Measurements from ENCODE around the gene PWP1. TPM values are rescaled to one million over a fixed set of nuclear protein-coding genes. Genes with fewer than 3 reads are reported as not detected.
"Not testable (repeated sequence)": the region's sequence is repeated elsewhere in the genome, so short reads cannot be mapped to it uniquely, and the experiment has no call there.

The PWP1 gene
- total and polyA plus RNA-seq, 10 of the 15 experiments (the other 5 are each of a cell fraction or from before 2014, with no cell fraction given) = 42.4 to 283 (median 84.6) TPM

DNA sequence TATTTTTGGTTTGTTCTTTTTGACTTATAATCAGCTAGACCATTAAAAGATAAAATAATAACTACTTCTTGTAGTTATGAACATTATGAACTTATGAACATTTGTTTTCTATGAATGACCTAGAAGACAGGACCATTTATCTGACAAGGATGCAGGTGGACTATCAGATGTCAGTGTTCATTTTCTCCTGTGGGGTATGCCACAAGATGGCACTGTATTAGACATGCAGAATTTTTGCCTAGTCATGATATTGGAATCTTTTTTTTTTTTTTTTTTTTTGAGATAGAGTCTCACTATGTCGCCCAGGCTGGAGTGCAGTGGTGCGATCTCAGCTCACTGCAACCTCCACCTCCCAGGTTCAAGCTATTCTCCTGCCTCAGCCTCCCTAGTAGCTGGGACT, 10.2 kb downstream of the PWP1 start:
- H3K4me1 ChIP-seq (ENCODE audit: control insufficient read depth, insufficient read depth, low read length); H4K20me1 ChIP-seq (ENCODE audit: control insufficient read depth, insufficient read depth); H3K27me3 ChIP-seq (replicated peaks in 1 of 2; ENCODE audit: control insufficient read depth in 2 of 2, insufficient read depth in 2 of 2, low read length in 1 of 2); RAD21 ChIA-PET (ENCODE audit: unreplicated experiment); intact Hi-C loops (cut with micrococcal nuclease; ENCODE audit: unreplicated experiment); FAIRE-seq; ATAC-seq; H3K27ac ChIP-seq (ENCODE audit: control insufficient read depth, insufficient read depth); DNase-seq (ENCODE audit: low read depth, low spot score); H3K4me2 ChIP-seq (ENCODE audit: control insufficient read depth, insufficient read depth); H3K79me2 ChIP-seq (ENCODE audit: control insufficient read depth, insufficient read depth, low read length); H2AFZ ChIP-seq (ENCODE audit: control insufficient read depth, low read depth, low read length); BruUV-seq (replicated peaks); H3K9ac ChIP-seq (ENCODE audit: control insufficient read depth, insufficient read depth, low read length); H3K4me3 ChIP-seq: not testable (repeated sequence)
- ChIA-PET POLR2A (interaction anchor here (0.7 kb wide), 1 partner anchor 46 kb away, joined by 4 read pairs; no protein-coding TSS in a partner anchor), SMC1A (ENCODE audit: uncharacterized antibody, unreplicated experiment) (interaction anchor here (1.2 to 2.1 kb wide), 3 partner anchors 11 to 213 kb away, joined by 3 to 9 read pairs (median 3); no protein-coding TSS in a partner anchor), CTCF (interaction anchor here (0.8 to 3.1 kb wide), 12 partner anchors 8 to 191 kb away, joined by 3 to 22 read pairs (median 3); partner anchors contain the start of gene PWP1)
- Histone ChIP-seq H3K9me3 (replicated peaks; ENCODE audit: control insufficient read depth, insufficient read depth, low read length) (peaks cover 12% of the 10 kb centered on the region), H3K36me3 (ENCODE audit: control insufficient read depth in 2 of 2, insufficient read depth in 2 of 2, low read length in 1 of 2) (peaks cover 9 to 50% of the 10 kb centered on the region in 2 experiments)
- WGBS (ENCODE audit: insufficient coverage, insufficient replicate concordance, low lambda C conversion rate, missing lambda C conversion rate) = no CpG with 5 or more reads among the region's 2 CpGs
- in situ Hi-C loops (cut with MboI) = loop anchor here (25.0 kb wide), 1 partner anchor 817 kb away; the partner anchor contains the start of gene FICD
- TF ChIP-seq BACH1 (IDR thresholded peaks at IDR 0.05; ENCODE audit: borderline replicate concordance) = 0 out of 2 replicates have a peak, but pooled peaks have one; percentile 24
- TF ChIP-seq, protein P1, sequence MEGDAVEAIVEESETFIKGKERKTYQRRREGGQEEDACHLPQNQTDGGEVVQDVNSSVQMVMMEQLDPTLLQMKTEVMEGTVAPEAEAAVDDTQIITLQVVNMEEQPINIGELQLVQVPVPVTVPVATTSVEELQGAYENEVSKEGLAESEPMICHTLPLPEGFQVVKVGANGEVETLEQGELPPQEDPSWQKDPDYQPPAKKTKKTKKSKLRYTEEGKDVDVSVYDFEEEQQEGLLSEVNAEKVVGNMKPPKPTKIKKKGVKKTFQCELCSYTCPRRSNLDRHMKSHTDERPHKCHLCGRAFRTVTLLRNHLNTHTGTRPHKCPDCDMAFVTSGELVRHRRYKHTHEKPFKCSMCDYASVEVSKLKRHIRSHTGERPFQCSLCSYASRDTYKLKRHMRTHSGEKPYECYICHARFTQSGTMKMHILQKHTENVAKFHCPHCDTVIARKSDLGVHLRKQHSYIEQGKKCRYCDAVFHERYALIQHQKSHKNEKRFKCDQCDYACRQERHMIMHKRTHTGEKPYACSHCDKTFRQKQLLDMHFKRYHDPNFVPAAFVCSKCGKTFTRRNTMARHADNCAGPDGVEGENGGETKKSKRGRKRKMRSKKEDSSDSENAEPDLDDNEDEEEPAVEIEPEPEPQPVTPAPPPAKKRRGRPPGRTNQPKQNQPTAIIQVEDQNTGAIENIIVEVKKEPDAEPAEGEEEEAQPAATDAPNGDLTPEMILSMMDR (IDR thresholded peaks at IDR 0.05 in 2 of 3, conservative IDR thresholded peaks at IDR 0.05 in 1 of 3; ENCODE audit: control insufficient read depth in 2 of 3, extremely low read depth in 1 of 3, insufficient read depth in 1 of 3, low read depth in 3 of 3, low read length in 3 of 3) = peak in 2 of 3 experiments; percentile 21 to 22; a peak in 3 of 6 replicates
- TF ChIP-seq ZNF384 (IDR thresholded peaks at IDR 0.05; ENCODE audit: borderline replicate concordance, low read depth, low read length) = 0 out of 2 replicates have a peak, but pooled peaks have one; percentile 20

DNA sequence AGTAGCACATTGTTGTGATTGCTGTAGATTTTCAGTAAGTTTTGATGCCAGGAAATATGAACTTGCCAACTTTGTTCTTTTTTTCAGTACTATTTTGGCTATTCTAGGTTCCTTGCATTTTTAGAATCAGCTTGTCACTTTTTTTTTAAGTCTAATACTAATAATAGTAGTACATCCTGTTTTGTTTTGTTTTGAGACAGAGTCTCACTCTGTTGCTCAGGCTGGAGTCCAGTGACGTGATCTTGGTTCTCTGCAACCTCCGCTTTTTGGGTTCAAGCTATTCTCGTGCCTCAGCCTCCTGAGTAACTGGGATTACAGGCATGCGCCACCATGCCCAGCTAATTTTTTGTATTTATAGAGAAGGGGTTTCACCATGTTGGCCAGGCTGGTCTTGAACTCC, 16.5 kb downstream of the PWP1 start:
- FAIRE-seq = no peak
- CTCF ChIA-PET = interaction anchor here (1.1 to 1.3 kb wide), 2 partner anchors 25 to 31 kb away, joined by 3 to 4 read pairs; no protein-coding TSS in a partner anchor
- intact Hi-C loops (cut with micrococcal nuclease; ENCODE audit: unreplicated experiment) = no loop called here

More for the DNA sequence above, 16.5 kb downstream of the PWP1 start:
- no TSS peak for BruUV-seq (replicated peaks)
- Histone ChIP-seq H3K36me3 (ENCODE audit: control insufficient read depth in 2 of 2, insufficient read depth in 2 of 2, low read length in 1 of 2) (peaks cover 6 to 54% of the 10 kb centered on the region in 2 experiments), H3K27ac (ENCODE audit: control insufficient read depth, insufficient read depth) (peak overlapping the region; percentile 28; the same call in 1 of the 2 replicates), H3K4me1 (ENCODE audit: control insufficient read depth, insufficient read depth, low read length) (peaks cover 5% of the 10 kb centered on the region; the same call in 1 of the 2 replicates), H4K20me1 (ENCODE audit: control insufficient read depth, insufficient read depth) (no peaks in the 10 kb centered on the region), H3K4me2 (ENCODE audit: control insufficient read depth, insufficient read depth) (no peak overlapping the region), H3K9me3 (replicated peaks; ENCODE audit: control insufficient read depth, insufficient read depth, low read length) (peaks cover 15% of the 10 kb centered on the region), H3K4me3 (no peak overlapping the region), H3K79me2 (ENCODE audit: control insufficient read depth, insufficient read depth, low read length) (no peaks in the 10 kb centered on the region), H3K27me3 (replicated peaks in 1 of 2; ENCODE audit: control insufficient read depth in 2 of 2, insufficient read depth in 2 of 2, low read length in 1 of 2) (no peaks in the 10 kb centered on the region), H2AFZ (ENCODE audit: control insufficient read depth, low read depth, low read length) (no peak overlapping the region), H3K9ac (ENCODE audit: control insufficient read depth, insufficient read depth, low read length) (no peak overlapping the region)
- ChIA-PET POLR2A (no interaction called here), SMC1A (ENCODE audit: uncharacterized antibody, unreplicated experiment) (interaction anchor here (0.8 kb wide), 1 partner anchor 57 kb away, joined by 3 read pairs; no protein-coding TSS in a partner anchor), RAD21 (ENCODE audit: unreplicated experiment) (no interaction called here)
- TF ChIP-seq KAT2A (conservative IDR thresholded peaks at IDR 0.05; ENCODE audit: control insufficient read depth, low read depth, low read length) (no peak), FOXK2 (IDR thresholded peaks at IDR 0.05) (no peak), MEF2A (IDR thresholded peaks at IDR 0.05; ENCODE audit: insufficient read depth, low read depth, low read length) (0 out of 2 replicates have a peak, but pooled peaks have one; percentile 20), HDAC6 (IDR thresholded peaks at IDR 0.05; ENCODE audit: unreplicated experiment) (no peak)
- TF ChIP-seq, protein P2, sequence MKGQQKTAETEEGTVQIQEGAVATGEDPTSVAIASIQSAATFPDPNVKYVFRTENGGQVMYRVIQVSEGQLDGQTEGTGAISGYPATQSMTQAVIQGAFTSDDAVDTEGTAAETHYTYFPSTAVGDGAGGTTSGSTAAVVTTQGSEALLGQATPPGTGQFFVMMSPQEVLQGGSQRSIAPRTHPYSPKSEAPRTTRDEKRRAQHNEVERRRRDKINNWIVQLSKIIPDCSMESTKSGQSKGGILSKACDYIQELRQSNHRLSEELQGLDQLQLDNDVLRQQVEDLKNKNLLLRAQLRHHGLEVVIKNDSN (IDR thresholded peaks at IDR 0.05; ENCODE audit: borderline replicate concordance, extremely low read length, insufficient read depth, low read depth, low read length) = no peak
- WGBS (ENCODE audit: insufficient coverage, insufficient replicate concordance, low lambda C conversion rate, missing lambda C conversion rate) = 18% methylated on average over 4 of the region's 4 CpGs
- DNase-seq (ENCODE audit: low read depth, low spot score) = no peak
- ATAC-seq = no peak
- in situ Hi-C loops (cut with MboI) = no loop called here

All from GM12878 (cell line).